ENCODE results near the gene SLC18A3.

- TF ChIP-seq POLR2A (IDR thresholded peaks at IDR 0.05) (no peak), CTCF (IDR thresholded peaks at IDR 0.05) (no peak)
Measured at GRCh38 chr10:49628599-49628998, 18.5 kb downstream of the SLC18A3 start.
